Fibroblast of skin of right biceps (primary cell): ENCODE data around the gene SEMA5B.

Experiments used
- DNase-seq: peaks from one replicate; pipeline ENCODE4 v3.0.0-alpha.2; 2013

The SEMA5B gene

DNA sequence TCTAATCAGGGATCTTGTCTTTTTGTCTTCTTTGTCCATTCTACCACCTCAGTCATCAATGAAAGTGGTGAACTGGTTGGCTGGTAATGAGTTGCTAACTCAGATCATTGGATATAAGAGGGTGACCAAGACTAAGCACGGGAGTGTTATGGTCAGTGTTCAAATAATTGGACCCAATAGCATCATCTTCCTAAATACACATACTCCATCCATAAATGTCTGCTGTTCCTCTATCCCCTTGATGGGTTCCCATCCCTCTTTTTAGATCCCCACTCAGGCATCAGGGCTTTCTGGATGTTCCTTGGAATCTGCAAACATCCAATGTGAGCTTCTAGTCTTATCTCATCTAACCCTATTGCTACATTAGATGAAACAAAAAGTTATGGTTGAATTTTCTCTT is 3.5 kb downstream of the SEMA5B start:
- DNase-seq, result no peak

DNA sequence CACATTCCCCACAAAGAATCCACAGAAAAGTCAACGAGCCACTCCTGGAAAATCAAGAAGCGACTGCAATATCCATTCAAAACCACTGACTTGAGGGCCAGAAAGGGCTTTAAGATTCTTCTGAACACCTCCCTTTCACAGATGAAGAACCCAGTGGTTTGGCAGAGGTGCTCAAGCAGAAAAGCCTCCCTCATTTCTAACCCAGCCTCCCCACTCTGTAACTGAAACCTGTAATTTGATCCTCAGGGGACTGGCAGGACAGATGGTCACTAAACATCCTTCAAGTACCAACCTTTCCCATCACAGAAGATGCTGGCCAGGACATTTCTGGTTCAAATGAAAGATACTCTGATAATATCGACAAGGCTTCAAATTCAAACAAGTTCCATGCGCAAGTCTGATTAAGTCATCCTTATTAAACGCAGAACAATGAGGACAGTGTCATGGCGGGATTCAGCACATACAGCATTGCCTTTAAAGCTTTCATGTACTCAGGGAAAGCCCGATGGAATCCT is 5.5 kb downstream of the SEMA5B start:
- DNase-seq, result no peak

DNA sequence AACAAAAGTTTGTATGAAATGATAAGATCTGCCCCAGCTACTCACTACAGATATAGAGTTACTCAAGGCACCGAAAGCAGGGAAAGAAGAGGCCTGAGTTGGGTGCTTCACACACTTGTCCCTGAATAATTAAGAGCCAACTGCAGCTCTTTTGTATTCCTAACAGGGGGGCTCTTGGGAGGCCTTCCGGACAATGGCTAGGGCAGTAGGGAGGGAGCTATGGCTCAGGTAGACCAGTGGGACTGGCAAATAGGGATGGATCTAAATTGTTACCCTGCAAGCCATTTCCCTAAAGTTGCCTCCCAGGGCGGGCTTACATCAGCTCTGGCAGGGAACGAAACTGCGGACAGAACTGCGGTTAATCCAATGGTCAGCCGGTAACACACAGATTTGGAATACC is 6.2 kb downstream of the SEMA5B start:
- no peak for DNase-seq

DNA sequence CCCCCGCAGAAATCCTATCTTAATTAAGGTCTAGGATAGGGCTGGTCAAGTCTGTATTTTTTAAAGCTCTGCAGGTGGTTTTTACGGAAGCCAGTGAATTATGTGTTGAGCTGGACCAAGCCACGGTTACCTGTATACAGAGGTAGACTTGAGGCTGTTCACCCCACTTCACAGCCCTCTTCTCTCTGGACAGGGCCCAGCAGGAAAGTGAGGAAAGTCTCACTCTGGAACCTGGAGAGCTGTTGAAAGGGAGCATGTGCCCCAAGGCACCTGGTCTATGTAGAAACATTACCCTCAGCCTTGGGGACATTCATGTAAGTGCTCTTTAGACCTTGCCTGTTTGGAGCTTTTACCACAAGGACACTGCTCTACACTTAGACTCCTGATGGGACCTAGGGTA is 6.9 kb downstream of the SEMA5B start:
- DNase-seq, result no peak

DNA sequence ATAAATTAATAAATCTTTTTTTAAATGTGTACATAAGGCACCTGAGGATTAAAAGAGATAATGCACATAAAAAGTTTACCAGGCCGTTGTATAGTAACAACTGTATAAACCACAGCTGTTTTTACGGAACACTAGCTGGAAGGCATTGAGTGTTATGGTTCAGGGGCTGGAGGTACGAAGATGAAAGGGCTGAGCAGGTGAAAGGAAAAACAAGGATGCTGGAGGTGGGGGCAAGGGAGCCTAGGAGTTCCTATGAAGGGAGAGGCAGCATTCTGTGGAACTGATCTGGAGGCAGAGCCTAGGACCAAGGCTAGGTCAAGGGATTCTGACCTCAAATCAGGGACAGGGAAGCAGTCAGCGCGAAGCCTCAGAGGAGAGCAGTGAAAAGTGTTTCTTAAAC is 8.0 kb downstream of the SEMA5B start:
- no peak for DNase-seq

DNA sequence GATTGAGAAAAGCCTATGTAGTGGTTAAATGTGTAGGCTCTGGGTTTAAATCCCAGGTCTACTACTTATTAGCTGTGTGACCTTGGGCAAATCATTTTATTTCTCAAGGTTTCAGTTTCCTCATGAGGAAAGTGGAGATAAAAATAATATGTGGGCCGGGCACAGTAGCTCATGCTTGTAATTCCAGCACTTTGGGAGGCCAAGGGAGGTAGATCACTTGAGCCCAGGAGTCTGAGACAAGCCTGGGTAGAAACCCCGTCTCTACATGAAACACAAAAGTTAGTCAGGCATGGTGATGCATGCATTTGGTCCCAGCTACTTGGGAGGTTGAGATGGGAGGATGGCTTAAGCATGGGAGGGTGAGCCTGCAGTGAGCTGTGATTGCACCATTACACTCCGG is 8.4 kb downstream of the SEMA5B start:
- DNase-seq, result no peak

DNA sequence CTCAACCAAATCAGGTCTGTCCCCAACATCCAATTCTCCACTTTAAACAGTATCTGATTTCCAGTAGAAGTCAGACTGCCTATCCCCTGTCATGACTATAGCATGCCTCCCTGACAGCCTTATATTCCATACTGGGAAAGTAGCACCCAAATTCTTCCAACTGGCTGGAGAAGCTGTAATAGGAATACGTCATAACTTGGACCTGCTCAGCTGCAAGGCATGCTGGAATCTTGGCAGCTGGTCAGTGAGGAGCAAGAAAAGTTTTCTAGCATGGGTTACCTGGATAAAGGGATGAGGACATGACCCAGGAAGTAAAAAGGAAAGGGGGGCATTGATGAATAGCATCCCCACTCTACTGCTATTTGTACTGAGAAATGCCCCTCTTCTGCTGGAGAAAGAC is 8.9 kb downstream of the SEMA5B start:
- no peak for DNase-seq

DNA sequence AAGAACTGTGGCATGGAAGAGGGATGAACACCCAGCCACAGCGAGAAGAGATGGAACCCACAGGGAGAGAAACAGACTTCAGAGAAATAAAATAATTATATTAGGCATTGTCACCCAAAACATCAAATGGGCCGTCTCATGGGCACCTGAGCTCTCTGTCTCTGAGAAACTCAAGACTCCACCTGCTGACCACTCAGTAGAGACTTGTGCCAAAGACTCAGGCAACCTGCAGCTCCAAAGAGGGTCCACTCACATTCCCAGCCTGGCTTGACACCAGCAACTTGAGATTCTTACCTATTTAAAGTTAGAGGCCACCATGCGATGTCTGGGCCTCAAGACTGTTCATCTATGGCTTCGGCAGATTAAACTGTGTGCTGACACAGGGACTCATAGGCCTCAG is 12.0 kb downstream of the SEMA5B start:
- DNase-seq, result no peak

DNA sequence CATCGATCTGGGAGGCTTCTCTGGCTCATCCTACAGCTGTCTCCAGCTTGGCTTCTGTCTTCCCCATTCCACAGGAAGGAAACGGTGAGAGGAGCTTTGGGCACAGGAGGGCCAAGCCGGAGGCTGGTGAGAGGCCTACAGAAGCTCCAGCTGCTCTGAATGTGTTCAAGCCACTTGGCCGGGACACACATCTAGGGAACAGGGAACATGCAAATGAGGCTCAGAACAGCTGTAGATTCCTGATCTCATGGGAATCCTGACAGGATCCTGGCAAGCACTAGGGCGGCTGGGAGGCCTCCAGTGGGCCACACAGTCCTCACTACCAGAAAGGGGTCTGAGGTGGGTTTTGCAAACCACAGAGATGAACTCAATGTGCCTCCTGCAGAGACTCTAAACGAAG is 13.7 kb downstream of the SEMA5B start:
- no peak for DNase-seq

DNA sequence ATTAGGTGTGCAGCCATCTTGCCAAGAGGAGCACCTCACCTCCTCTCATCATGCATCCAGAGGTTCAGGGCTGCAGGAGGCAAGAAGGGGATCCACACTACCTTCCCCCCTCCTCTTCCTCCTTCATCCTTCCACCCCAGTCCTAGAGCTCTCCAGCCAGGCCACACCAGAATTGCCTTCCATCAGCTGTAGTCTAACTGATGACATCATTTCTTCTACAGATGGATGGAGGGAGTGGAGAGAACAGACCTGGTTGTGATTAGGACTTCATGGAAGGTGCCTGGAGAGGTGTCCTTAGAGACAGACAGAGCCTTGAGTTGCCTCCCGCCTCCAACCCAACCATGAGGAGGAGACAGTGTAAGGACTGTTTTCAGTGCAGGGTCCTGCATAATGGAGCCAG is 14.9 kb downstream of the SEMA5B start:
- no peak for DNase-seq

DNA sequence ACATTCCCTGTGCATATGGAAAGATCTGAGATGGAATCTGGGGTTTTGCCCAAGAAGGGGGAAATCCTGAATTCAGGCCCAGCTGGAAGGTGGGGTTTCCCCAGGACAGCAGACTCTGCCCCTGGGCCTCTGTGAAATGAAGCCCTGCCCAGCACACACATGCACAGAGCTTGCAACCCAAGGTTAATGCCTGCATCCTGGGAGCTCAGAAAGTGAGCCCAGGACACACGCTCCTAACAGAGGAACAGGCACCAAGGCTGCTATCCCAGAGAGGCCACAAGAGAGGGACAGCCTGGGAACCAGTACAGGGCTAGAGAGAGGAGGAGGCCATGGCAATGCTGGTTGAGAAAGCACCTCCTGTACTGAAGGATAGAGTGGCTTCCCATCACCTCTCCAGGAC is 16.1 kb downstream of the SEMA5B start:
- DNase-seq, result no peak

DNA sequence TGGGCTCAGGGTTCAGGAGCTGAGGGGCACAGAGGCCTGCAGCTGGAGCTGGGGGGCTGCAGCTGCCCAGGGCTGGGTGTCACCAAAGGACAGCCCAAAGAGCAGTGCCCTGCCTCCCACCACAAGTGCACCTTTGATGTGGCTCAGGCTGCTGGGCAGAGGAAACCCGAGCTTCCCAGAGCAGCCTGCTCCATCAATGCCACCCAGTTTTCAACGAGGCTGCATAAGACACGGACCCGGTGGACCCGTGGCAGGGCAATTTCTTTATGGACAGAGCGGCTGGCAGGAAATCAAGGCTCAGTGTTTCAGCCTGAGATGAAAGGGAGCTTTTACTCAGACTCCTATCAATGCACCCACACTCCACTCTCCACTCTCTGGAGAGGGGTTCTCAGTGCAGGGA is 18.7 kb downstream of the SEMA5B start:
- no peak for DNase-seq

DNA sequence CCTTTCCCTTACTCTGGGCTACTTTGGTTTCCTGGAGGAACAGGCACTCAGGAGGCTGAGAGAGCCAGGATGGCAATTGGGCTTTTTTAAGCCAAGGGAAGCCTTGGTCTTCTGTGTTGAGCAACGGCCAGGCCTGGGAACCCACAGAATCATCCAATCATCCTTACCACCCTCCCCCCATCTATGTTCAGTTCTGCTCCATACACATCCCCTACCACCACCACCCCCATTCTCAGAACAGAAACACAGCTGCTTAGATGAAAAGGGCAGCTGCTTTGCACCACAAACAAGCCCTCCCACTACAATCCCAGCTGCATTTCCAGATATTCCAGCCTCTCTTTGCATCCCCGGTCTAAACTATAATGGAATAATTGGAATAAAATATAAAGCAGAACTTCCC is 21.0 kb downstream of the SEMA5B start:
- no peak for DNase-seq

DNA sequence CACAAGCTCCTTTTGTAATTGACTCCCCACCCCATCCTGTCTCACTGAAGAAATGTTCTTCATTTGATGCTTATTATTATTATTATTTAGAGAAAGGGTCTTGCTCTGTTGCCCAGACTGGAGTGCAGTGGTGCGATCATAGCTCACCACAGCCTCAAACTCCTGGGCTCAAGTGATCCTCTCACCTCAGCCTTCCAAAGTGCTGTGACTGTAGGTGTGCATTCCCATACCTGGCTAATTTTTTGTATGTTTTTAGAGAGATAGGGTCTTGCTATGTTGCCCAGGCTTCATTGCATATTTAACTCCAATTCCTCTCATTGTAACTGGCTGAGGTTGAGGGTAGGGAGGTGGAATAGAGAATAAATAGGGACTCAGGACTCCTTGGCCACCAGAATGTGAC is 22.3 kb downstream of the SEMA5B start:
- DNase-seq, result no peak

DNA sequence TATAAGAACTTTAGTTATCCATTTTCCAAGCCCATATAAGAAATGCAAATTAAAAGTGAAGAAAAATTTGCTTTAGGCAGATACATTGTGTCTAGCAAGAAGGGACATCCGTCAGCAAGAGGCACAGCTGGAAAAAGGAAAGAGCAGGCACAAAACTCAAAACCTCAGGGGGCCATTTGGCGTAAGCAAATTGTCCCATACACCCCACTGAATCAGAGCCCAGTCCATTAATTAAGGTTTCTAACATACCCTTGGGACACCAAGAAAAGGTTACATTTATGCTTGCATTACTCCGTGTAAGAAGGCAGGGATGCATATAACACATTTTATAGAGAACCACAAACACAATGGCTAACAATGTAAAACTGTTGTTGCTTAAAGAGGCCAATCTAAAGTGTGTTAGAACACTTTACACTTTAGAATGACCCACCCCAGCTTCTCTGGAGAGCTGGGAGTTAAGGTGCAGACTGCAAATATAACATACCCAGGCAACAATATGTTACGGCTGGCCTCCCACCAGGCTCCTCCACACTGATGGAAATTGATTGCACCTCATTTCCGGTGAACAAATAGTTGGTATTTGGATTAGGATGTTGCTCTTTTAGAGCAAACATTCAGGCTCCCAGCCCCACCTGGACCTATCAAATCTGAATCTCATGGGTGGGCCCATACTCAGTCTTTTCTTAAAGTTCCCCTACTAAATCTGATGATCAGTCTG is 23.2 kb downstream of the SEMA5B start:
- no peak for DNase-seq

DNA sequence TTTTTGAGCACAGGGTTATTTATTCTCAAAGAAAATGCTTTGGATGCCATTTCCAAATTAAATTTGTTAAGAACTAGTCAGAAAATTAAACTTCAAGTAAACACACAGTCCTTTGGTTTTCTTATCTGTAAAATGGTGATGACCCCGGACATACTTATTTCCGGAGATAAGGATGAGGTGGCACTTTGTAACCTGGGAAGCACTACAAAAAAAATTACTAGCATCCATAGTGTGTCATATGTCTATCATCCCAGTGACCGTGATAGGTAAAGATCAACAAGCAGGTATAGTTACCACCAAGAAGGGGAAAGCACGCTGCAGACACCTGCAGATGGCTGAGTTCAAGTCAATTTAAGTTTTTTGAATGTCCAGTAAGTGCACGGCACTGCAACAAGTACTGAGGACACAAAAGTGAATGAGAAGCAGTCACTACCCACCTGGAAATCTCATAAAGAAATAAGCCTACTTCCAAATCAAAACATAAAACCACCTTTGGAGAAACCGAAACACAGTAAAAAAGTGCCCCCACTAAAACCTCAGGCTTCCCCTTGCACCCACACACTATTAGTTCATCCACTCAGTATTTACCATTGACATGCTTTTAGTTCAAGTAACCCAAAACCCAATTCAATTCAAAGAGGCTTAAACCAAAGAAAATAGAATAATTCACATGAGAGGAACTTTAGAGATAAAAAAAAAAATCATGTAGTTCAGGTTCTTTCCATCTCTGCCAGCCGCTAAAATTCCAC is 24.6 kb downstream of the SEMA5B start:
- no peak for DNase-seq

DNA sequence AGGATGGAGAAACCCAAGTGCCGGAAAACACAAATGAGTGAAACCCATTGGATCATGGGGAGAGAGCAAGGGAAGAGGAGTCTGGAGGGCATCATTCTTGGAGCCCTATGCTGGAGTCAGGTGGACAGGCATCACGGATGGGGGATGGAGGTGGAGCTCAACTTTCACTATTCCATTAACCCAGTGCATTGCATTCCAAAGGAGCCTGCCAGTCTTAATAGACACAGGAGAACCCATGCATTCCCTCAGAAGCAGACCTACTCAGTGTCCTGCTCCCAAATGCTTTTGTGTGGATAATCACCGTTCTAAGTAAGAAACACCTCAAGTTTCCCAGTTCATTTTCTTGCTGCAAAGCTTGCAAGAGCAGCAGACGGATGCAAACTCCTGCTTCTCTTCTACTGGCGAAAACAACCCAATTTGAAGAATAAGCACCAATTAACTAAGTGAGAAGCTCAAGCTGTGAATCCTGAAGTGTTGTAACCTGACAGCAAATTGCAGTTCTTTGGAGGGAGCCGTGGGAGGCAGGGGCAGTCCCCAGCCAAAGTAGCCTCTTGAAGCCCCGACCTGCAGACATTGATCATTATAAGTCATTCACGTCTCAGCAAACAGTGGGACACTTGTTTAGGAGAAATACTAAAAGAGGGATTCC is 25.3 kb downstream of the SEMA5B start:
- DNase-seq, result no peak

DNA sequence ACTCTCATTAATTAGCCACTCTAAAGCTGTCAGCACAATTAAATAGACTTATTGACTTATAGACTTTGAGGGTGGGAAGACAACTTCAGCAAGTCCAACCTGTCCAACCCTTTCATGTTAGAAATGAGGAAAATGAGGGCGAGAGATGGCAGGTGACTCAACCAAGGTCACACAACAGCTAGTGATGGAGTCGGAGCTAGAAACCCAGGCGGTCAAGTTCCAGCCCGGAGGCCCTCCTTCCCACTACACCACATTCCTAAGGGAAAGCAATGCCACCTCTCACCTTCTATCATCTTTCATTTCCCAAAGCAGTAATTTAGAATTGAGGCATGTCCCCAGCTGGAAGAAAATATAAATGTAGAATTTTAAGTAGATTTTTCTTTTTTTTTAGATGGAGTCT is 28.7 kb downstream of the SEMA5B start:
- DNase-seq, result no peak

DNA sequence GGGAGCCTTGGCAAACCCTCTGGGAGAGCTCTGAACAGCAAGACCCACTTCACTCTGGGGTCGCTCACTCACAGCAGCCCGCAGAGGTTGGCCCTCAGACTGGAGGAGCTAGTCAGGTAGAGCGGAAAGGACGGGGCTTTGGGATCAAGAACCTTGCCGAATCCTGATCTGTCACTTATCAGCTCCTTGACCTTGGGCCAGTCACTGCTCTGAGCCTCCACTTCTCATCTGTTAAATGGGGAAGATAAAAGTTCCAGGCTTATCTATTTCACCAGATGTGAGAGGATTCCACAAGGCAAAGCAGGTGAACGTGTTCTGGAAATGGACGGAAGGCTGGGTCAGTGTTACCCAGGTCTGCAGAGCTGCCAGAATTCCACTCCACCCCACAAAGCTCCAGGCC is 29.4 kb downstream of the SEMA5B start:
- no peak for DNase-seq

DNA sequence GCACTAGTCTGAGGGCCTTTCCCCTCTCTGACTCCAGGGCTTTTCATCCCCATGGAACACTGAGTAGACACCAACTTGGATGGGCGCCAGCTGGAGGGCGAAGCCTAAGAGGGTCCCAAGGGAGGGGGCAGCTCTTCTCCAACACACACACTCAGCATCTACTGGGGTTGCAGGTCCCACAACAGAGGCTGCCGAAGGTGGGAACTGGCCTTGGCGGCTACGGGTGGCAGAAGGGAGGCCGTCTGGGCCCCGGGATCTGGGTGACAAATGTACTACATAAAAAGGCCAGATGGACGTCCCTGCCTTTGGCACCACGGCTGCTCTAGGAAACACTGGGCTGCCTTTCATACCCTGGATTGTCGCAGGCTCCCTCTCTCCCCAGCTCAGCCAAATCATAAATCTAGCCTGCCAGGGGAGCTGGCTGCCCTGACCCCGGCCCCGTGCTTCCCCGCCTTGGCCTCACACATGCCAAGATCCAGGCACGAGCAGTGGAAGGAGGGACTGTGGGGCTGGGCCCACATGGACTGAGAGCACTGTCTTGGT is 31.5 kb downstream of the SEMA5B start:
- DNase-seq, result no peak

DNA sequence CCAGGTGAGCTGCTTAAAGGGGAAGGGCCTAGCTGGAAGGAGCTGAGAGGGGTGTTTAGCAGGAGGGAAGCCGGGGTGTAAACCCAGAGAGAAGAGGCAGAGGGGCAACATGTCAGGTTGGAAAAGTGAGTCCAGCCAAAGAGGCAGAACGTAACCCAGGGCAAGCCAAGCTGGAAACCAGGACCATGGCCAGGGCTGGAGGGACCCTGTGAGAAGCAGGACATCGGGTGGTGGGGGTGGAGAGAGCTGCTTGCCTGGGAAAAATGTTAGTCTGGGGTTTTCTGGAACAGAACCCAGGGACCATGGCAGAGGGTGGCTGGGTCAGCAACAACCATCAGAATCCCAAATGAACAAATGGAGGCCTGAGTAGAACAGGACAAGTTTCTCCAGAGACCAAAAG is 32.6 kb downstream of the SEMA5B start:
- no peak for DNase-seq

DNA sequence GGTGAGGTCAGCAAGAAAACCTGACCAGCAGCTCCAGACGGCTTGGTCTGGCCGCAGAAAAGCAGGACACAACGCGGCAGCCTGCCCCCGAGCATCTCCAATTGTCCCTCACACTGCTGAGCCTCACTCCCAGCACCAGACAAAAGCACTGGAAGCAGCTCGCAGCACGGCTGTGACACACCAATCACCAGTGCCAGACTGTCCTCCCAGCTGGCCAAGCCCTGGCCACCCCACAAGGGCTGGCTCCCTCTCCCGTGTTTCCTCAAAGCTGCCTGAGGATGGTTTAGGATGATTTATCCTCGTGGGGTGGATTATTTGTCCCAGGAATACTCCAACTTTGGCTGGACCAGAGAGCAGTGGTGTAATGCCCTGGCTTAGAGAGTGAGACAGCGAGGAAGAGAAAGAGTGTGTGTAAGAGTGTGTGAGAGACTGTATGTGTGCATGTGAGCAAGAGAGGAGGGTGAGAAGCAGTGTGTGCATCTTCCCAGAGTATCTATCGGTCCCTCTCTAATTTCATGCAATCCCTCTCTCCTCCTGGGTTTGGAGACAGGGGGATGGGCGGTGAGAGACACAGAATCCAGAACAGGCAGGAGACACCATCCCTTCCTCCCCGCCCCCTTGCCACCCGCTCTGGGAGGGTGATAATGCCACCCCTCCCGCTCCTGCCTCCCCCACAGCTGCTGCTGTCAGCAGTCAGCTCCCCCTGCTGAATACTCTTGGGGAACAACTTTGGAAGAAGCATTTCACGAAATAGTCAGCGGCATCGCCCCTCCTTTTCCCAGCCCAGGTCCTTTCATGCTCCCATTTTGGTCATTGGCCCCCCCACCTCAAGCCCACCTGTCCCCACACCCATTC is 34.2 kb downstream of the SEMA5B start:
- no peak for DNase-seq

DNA sequence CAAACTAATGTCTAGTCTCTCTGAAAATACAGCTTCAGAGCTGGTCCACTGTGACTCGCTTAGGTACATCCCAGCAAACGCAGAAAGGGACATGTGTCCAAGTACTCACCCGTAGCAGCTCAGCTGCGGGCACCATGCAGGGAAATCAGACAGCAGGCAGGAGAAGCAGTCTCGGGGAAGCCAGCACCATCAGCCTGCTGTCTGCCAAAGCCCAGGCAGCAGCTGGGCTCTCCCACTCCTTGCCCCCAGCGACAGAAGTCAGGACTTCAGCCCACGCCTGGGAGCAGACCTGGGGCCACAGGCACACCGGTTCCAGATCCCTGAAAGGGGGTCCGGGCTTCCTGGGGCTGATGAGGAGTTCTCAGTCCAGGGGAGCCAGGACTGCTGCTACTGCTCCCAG is 34.9 kb downstream of the SEMA5B start:
- DNase-seq, result no peak
